GM19467 (cell line): ENCODE data around the gene CLIP4.
A peak's percentile ranks its signal among the peaks of the same experiment; 100 is the strongest.
"Not testable (repeated sequence)": the region's sequence is repeated elsewhere in the genome, so short reads cannot be mapped to it uniquely, and the experiment has no call there.

Source experiments
- ATAC-seq: cut with Tn5 transposase; IDR thresholded peaks from one replicate; pipeline ENCODE4 v1.9.1; 2021; ENCODE audit warnings: mild to moderate bottlenecking, moderate library complexity; ENCODE audit not compliant: unreplicated experiment

CLIP4 gene, protein sequence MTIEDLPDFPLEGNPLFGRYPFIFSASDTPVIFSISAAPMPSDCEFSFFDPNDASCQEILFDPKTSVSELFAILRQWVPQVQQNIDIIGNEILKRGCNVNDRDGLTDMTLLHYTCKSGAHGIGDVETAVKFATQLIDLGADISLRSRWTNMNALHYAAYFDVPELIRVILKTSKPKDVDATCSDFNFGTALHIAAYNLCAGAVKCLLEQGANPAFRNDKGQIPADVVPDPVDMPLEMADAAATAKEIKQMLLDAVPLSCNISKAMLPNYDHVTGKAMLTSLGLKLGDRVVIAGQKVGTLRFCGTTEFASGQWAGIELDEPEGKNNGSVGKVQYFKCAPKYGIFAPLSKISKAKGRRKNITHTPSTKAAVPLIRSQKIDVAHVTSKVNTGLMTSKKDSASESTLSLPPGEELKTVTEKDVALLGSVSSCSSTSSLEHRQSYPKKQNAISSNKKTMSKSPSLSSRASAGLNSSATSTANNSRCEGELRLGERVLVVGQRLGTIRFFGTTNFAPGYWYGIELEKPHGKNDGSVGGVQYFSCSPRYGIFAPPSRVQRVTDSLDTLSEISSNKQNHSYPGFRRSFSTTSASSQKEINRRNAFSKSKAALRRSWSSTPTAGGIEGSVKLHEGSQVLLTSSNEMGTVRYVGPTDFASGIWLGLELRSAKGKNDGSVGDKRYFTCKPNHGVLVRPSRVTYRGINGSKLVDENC

DNA sequence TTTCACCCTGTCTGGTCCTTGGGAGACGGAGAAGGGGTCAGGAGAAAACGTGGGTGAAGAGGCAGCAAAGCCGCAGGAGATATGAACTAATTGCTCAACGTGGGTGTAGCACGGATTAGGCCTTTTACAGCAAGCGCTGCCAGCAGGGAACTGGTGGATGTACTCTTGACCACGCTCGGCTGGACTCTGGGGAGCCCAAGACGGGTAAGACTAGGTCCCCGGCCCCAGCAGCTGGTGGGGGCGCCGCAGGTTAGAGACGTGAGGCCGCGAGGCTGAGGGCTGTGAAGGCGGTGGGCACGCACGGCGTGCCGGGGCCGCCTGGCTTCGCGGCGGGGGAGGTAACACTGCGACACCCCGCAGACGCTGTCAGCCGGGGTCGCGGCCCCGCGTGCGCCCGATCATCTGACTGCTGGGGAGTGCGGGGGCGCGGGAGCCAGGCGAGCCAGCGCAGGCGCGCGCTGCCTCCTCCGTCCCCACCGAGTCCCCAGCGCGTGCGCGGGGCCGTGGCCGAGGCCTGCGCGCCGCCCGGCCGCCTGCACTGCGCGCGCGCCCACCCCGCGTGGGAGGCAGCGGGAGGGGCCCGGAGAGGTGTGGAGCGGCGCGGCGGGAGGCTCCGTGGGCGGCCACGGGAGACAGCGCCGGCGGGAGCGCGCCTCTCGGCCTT is at the start of gene CLIP4:
Gene CLIP4, plus strand, starts transcription at position 470 of the 664 bp plus-strand sequence. CDS start 5,974 bp downstream, outside the sequence.
- ATAC-seq: no peak

DNA sequence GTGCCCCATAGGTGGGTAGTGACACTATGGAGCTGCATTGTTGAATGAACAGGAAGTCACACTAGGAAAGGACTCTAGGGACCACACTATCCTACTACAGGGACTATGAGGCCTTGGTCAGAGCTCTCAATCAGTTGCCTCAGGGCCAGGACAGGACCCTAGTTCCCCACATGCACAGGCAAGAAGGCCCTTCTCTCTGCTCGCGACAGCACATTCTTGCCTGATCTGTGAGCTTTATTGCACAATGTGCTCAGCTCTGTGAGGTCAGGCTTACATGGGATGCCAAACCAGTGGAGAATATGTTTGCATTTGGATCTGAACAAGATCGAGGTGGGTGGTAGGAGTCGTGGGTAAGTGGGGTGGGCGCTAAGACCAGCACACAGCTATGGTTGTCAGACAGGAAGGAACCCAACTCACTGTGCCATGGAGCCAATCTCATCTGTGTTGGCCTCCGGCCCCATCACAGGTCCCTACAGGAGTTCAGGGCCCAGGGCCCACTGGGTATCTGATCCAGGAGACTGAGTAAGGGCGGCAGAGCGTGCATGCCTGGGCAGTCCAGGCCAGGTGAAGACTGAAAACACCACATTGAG is 48.8 kb upstream of the CLIP4 start:
- ATAC-seq: no peak

DNA sequence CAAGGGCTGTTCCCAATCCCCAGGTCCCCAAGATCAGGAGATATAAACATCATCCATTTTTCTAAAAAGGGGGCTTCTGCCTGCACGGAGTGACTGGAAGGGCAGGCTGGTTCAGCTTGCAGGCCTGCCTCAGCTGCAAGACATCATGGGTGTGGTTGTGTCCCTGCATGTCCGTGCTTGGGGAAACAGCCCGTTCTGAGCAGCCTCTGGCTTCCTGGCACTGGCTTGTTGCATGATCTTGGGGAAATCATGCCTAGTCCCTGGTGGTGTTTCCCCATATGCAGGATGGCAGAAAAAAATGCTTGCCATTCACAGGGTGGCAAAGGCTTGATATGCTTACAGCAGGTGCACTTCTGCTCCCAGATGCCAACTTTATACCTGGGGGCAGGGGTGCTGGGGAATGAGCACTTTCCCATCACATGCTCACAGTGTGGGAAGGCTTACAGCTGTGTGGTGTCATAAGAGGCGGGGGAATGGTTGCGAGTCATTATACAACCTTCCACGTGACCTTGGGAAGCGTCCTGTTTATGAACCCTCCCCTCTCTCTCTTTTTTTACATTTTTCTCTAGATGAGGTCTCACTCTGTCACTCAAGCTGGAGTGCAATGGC is 48.1 kb upstream of the CLIP4 start:
- ATAC-seq: no peak

DNA sequence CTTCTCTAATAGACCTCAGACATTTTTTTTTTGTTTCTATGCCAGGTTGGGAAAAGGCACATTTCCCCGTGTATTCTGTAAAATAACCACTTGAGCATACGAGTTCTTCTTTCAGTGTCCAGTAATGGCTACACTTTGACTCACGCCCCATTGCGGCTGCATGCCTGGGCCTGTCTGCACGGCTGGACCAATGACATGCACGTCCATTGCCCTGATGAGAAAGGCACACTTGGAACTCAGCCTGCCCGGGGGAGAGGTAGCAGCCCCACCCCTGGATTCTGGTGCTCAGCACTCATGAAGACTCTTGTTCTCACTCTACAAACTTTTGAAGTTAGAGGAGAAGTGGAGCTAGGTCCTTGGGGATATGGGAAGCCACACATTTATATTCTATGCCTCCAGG is 46.7 kb upstream of the CLIP4 start:
- no peak for ATAC-seq

DNA sequence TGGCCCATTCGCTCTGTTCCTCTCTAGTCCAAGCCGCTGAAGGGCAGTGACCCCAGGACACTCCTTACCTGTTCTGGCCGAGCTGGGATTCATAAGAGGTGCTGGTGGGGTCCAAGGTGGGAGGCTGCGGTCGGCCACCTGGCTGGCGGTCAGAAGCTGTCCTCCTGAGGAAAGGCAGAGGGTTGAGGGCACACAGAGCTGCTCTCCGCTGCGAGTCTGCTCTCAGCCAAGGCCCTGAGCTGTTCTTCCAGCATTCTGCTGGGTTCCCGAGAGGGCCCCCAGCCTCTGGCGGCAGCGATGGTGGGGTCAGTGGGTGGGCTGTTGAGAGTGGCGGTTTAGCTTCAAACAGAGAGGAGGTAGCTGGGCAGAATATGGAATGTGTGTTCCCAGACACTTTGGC is 44.7 kb upstream of the CLIP4 start:
- no peak for ATAC-seq

DNA sequence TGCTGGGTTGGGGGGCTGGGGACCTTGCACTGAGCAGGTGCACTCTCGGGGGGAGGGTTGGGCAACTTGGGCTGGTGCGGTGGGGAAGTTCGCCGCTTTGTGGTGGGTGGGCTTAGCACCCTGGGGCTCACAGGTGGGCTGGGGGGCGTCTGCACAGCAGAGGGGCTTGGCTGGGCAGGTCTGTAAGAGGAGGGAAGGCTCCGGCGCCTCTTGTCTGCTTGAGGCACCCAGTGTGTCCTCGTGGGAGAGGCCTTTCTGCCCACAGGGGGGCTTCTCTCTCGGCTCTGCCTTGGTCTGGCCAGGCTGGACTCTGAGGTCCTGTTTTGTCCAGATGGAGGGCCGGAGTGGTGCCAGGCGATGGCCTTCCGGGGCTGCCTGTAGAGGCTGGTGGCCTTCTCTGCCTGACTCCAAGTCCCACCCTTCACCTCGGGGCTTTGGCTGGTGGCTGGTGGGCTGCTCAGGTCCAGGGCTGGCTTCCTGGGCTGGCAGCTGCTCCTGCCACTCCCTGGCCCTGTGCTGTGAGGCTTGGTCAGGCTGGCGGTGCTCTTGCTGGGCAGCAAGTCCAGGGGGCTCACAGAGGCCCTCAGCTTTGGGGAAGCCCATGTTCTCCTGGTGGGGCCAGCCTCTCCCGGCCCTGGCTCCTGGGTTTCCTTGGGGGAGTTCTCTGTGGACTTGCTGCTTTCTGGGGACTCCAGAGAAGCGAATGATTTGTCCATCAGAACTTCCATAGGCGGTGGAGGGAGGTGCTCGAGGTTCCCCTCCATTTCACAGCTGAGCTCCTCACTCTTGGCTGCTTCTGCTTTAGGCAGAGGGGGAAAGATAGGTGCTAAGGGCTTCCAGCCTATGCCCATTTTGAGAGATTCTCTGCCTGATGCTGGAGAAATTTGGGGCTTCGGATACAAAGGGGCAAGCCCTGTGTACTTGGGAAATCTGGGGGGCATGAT is 43.9 kb upstream of the CLIP4 start:
- no peak for ATAC-seq

DNA sequence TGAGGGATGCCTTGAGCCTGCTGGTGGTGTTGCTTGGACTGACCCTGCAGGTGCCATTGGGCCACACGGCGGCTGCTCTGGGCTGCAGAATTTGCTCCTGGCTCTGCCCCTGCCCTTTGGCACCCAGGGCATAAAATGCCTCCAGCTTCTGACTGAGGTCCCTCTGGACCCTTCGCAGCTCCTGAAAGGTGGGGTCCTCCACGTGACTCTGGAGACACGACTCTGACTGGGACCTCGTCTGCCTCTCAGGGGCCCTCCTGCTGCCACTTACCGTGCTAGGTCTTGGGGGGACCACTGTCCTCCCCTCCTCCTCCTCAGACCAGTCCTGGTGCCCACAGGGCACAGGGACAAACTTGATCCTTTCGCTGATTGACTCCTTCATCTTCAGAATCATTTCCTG is 43.0 kb upstream of the CLIP4 start:
- ATAC-seq: no peak

DNA sequence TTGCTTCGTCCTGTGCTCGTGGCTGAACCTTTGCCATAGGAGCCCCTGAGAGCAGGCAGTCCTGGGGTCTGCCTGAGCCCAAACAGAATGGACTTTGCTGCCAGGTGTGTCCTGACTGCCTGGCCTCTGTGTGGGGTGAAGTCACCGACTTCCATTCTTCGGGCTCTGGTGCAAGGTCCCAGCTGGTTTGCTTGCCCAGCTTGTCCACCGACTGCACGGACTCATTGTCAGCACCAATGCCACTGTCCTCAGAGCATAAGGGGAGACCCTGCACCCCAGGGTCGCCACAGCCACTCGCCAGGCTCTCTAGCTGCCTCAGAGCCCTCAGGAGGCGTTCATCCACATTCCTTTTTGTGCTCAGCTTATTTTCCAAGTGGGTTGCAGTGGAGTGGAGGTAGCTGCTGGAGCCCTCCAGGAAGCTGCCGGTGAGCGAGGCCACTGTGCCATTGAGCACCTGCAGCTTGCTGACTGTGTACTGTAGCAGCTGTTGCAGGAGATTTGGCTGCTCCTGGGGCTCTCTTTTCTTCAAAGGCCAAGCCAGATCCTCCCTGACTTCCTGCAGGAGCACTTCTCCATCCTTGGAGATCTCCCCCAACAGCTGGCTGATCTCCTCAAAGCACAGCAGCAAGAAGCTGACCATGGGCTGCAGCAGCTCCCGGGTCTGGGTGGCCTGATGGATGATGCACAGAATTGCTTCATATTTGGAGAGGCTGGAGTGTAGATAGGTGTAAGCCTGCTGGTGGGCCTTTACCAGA is 42.1 kb upstream of the CLIP4 start:
- no peak for ATAC-seq

DNA sequence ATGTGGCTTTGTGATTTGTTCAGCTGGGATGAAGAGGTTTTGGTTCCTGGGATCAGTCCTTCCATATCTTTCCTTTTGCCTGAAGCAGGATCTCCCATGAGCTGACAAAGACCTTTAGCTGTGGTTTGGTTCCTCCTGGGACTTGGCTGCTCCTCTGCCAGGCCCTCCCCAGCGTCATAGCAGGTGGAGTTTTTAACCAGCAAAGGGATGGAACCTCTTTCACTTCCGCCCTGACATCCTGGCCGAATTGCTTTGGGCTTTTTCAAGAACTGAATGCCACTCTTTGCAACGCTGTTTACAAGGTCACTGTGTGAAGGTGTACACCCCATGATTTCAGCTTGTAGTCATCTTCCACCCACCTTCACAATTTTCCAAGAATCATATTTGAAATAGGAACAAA is 41.3 kb upstream of the CLIP4 start:
- no peak for ATAC-seq

DNA sequence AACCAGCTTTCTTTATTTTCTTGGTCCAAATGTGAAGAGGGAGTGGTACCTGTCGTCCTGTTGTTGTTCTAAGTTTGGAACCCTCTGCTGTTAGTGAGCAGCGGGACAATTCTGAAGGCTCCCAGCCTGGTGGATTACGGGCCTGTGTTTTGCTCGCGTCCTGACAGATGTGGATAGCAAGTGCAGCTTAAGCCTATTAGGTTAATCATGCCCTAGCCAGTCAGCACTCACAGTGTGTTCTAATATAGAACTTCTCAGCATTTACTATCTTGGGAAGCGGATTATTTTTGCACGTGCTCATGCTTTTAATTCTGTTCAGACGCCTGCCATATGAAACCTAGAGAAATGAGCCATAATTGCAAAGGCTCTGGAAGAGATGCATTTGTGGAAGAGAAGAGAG is 40.8 kb upstream of the CLIP4 start, which contains the start of gene PCARE:
Gene PCARE, minus strand, starts transcription at position 113 of the 400 bp plus-strand sequence. CDS start 262 bp downstream, outside the sequence.
- no peak for ATAC-seq

DNA sequence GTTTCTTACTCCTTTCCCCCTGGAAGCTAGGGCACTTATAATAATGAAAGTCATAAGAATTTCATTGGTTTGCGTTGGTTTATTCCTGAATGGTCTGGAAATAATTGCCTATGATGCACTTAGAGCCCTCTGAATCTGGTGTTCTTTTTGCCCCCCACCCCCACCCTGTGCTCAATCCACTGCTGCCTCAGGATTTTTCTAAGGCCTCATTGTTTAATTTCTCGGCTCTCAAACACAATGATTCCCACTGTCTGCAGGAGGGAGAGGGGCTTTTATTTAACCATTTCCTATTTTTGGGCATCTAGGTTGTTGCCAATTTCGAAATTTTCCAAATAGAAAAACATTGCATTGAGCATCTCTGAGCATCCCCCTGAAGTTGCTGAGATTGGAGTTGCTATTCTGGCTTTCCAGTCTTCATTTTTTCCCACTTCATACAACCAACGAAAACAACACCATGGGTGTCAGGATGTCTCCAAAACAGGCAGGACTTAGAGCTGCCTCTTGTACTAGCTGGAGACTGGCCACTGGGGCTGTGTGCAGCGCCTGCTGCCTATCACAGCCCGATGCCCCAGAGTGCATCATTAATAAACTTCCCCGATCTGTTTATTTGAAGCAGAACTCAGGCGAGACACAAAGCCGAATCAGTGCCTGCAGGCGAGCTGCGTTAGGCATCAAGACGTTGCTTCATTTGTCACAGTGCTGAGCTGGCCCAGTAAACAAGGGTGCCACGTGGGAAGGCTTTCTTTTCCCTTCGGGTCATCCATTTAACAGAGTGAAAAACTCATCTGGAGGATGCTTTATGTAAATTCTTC is 39.1 kb upstream of the CLIP4 start:
- ATAC-seq: no peak

DNA sequence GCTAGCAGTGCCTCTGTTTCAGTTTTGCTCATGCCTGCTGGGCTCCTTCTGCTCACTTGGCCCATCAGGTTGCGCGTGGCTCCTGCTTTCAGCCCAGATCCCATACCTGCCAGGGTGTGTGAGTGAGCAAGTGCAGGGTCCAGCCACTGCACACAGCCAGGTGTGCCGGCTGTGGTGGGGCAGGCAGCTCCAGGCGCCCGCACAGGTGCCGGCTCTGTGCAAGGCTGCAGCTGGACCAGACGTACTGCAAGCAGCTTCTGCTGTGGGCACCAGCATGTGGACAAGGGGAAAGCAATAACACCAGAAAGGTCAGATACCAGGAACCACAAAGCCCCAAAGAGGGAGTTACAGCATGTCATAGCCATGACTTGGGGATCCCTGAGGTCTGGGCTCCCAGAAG is 35.3 kb upstream of the CLIP4 start:
- no peak for ATAC-seq

DNA sequence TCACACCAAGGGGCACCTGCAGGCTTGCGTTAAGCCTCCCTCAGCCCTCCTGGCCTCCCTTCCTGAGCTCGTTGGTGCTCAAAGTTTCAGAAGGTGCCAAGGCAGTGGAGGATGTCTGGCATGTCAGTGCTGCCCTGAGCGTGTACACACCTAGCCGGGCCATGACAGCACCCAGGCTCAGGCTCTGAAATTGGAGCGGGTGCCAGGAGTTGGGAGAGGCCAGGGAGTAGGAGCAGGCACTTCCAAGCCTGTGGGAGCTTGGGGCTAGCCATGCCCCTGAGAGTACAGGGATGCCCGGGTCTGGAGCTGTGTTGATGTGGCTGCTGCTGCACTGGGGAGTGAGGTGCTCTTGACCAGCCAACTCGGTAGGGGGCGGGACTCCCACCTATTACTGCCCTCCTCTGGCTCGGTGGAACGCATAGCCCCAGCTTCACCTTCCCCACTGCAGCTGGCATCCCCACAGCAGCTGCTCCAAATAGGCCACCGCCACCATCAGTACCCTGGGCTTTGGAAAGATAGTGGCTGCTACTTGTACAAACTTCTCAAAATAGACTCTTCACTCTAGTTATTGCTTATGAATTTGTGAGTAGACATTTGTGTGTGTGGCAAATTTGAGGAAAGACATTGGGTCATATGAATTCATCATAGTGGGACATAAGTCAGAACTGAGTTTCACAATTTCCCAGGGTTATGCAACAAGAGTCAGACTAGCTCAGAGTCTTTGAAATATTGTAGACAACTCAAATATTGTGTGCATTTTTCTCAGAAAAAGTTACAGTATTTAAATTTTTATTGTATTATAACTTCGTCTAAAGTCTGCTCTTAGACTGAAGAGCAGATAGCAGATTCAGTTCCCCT is 34.1 kb upstream of the CLIP4 start:
- ATAC-seq: no peak

DNA sequence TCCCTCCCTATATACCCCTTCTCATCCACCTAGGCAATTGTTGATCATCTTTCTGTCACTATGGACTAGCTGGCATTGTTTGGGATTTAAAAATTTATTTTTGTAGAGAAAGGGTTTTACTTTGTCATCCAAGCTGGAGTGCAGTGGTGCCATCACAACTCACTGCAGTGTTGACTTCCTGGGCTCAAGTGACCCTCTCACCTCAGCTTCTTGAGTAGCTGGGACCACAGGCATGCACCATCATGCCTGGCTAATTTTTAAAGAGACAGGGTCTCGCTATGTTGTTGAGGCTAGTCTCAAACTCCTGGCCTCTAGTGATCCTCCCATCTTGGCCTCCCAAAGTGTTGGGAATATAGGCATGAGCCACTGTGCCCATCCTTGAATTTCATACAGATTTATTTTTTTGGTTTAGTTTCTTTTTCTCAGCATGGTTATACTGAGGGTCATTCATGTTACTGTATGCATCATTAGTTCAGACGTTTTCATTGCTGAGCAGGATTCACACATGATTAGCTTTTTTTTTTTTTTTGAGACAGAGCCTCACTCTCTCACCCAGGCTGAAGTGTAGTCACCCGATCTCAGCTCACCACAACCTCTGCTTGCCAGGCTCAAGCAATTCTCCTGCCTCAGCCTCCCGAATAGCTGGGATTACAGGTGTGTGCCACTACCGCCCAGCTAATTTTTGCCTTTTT is 32.3 kb upstream of the CLIP4 start:
- peak; percentile 75 for ATAC-seq

DNA sequence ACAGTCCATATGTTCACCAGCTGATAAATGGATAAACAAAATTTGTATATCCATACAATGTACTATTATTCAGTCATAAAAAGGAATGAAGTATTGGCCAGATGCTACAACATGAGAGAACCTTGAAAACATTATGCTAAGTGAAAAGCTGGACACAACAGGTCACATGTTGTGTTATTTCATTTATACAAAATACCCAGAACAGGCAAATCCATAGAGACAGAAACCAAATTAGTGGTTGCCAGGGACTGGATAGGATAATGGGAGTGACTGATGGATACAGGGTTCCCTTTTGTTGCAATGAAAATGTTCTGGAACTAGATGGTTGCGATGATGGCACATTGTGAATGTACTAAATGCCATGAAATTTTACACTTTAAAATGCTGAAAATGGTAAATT is 30.7 kb upstream of the CLIP4 start:
- ATAC-seq: no peak

DNA sequence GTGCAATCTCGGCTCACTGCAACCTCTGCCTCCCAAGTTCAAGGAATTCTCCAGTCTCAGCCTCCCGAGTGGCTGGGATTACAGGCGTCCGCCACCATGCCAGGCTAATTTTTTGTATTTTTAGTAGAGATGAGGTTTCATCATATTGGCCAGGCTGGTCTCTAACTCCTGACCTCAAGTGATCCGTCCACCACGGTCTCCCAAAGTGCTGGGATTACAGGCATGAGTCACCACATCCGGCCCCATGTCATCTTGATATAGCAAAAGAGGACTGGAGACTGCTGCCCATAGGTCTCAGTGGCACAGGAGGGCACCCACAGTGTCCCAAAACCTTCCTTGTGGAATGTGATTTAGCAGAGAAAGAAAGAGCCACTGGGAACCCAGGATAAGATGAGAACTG is 24.9 kb upstream of the CLIP4 start:
- ATAC-seq: not testable (repeated sequence)

DNA sequence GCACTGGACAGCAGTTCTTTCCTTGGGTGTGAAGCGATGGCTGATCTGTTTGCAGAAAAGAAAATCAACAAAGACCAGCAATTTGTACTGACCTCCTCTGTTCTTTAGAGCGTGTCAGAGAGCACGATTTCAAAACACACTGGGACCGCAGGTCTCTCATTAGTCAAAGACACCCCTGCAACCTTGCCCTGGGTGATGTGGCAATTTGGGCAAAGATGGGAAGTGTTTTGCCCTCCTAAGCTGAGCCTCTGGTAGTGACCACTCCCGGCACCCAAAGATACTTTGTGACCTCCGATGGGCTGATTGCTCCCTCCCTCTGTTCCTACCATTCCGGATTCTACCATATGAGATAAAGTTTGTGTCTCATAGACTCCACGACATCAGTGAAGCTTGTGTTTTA is 18.2 kb upstream of the CLIP4 start:
- no peak for ATAC-seq
